WTC11 (cell line): ENCODE measurements around the gene DNAH14. TPM values are rescaled to one million over a fixed set of nuclear protein-coding genes. Genes with fewer than 3 reads are reported as not detected.

Source experiments
- ATAC-seq: fragments of 200-7000 bp; cut with Tn5 transposase; 2 replicates; pipeline ENCODE4 v1.10.0; 2021; ENCODE audit warnings: mild to moderate bottlenecking, moderate library complexity
- CTCF ChIA-PET: fragments of 300-600 bp; sonication (Branson Sonifier 250); formaldehyde crosslinking; loops from one replicate; lab custom pipeline; 2021; ENCODE audit warnings: antibody characterized with exemption; lab: Charles Lee
- POLR2A ChIA-PET: fragments of 350-600 bp; sonication (Branson Sonifier 250); formaldehyde crosslinking; loops from one replicate; lab custom pipeline; 2021; ENCODE audit warnings: antibody characterized with exemption; lab: Charles Lee
- DNase-seq: peaks from one replicate; pipeline ENCODE4 v3.0.0; 2021; ENCODE audit warnings: low spot score
- H3K27ac Mint-ChIP-seq: 2 replicates; pipeline ENCODE4 v1.8.0; 2021; ENCODE audit warnings: mixed read lengths
- H3K27me3 Mint-ChIP-seq: 2 replicates; pipeline ENCODE4 v1.8.0; 2021; ENCODE audit warnings: low read depth, mild to moderate bottlenecking, moderate library complexity, mixed read lengths
- H3K36me3 Mint-ChIP-seq: 2 replicates; pipeline ENCODE4 v1.8.0; 2021; ENCODE audit warnings: mixed read lengths
- H3K4me1 Mint-ChIP-seq: 2 replicates; pipeline ENCODE4 v1.8.0; 2022; ENCODE audit warnings: mixed read lengths
- H3K4me3 Mint-ChIP-seq: 2 replicates; pipeline ENCODE4 v1.8.0; 2021; ENCODE audit warnings: mild to moderate bottlenecking, moderate library complexity, mixed read lengths
- H3K9me3 Mint-ChIP-seq: 2 replicates; pipeline ENCODE4 v1.8.0; 2021; ENCODE audit warnings: mixed read lengths
- ATF2 ChIP-seq: sonication (generic); formaldehyde crosslinking; IDR thresholded peaks from 2 replicates; pipeline ENCODE4 v1.8.1; 2022; ENCODE audit warnings: low read depth, missing genetic modification reagents, borderline replicate concordance
- ATF3 ChIP-seq: sonication (generic); formaldehyde crosslinking; conservative IDR thresholded peaks from 2 replicates; pipeline ENCODE4 v1.8.1; 2022; ENCODE audit warnings: mild to moderate bottlenecking, missing genetic modification reagents
- CREB1 ChIP-seq: sonication (generic); formaldehyde crosslinking; IDR thresholded peaks from 2 replicates; pipeline ENCODE4 v1.8.0; 2023; ENCODE audit warnings: mild to moderate bottlenecking, missing genetic modification reagents
- E2F5 ChIP-seq: sonication (generic); formaldehyde crosslinking; IDR thresholded peaks from 2 replicates; pipeline ENCODE4 v1.8.1; 2022; ENCODE audit warnings: mild to moderate bottlenecking, moderate library complexity, missing genetic modification reagents
- EMX1 ChIP-seq: fragments of 250-450 bp; sonication (Bioruptor Pico); IDR thresholded peaks from 2 replicates; pipeline ENCODE4 v1.8.0; 2021; ENCODE audit warnings: mild to moderate bottlenecking
- ETV6 ChIP-seq: sonication (generic); formaldehyde crosslinking; IDR thresholded peaks from 2 replicates; pipeline ENCODE4 v1.8.1; 2022; ENCODE audit warnings: mild to moderate bottlenecking, missing genetic modification reagents
- FOXK1 ChIP-seq: sonication (generic); formaldehyde crosslinking; IDR thresholded peaks from 2 replicates; pipeline ENCODE4 v1.8.0; 2022; ENCODE audit warnings: mild to moderate bottlenecking, moderate library complexity, missing genetic modification reagents
- FOXP1 ChIP-seq: sonication (generic); formaldehyde crosslinking; IDR thresholded peaks from 2 replicates; pipeline ENCODE4 v1.8.0; 2022; ENCODE audit warnings: missing genetic modification reagents, mild to moderate bottlenecking, moderate library complexity, borderline replicate concordance
- FOXP4 ChIP-seq: sonication (generic); formaldehyde crosslinking; IDR thresholded peaks from 2 replicates; pipeline ENCODE4 v1.8.0; 2022; ENCODE audit warnings: mild to moderate bottlenecking, missing genetic modification reagents
- GABPB1 ChIP-seq: sonication (generic); formaldehyde crosslinking; IDR thresholded peaks from 2 replicates; pipeline ENCODE4 v1.8.1; 2023; ENCODE audit warnings: mild to moderate bottlenecking, missing genetic modification reagents
- GRHL2 ChIP-seq: fragments of 250-450 bp; sonication (Bioruptor Pico); IDR thresholded peaks from 2 replicates; pipeline ENCODE4 v1.8.0; 2022; ENCODE audit warnings: mild to moderate bottlenecking, moderate library complexity; ENCODE audit not compliant: insufficient replicate concordance, severe bottlenecking
- HMGXB4 ChIP-seq: sonication (generic); formaldehyde crosslinking; IDR thresholded peaks from 2 replicates; pipeline ENCODE4 v1.8.1; 2023; ENCODE audit warnings: mild to moderate bottlenecking, moderate library complexity, missing genetic modification reagents
- IRF1 ChIP-seq: sonication (generic); formaldehyde crosslinking; IDR thresholded peaks from 2 replicates; pipeline ENCODE4 v1.8.0; 2023; ENCODE audit warnings: missing genetic modification reagents
- IRF2 ChIP-seq: sonication (generic); formaldehyde crosslinking; IDR thresholded peaks from 2 replicates; pipeline ENCODE4 v1.8.0; 2022; ENCODE audit warnings: low read depth, missing genetic modification reagents, borderline replicate concordance
- MAX ChIP-seq: sonication (generic); formaldehyde crosslinking; IDR thresholded peaks from 2 replicates; pipeline ENCODE4 v1.8.0; 2022; ENCODE audit warnings: mild to moderate bottlenecking, missing genetic modification reagents
- MLX ChIP-seq: sonication (generic); formaldehyde crosslinking; IDR thresholded peaks from 2 replicates; pipeline ENCODE4 v1.8.1; 2023; ENCODE audit warnings: mild to moderate bottlenecking, missing genetic modification reagents, moderate library complexity
- NR2C2 ChIP-seq: sonication (generic); formaldehyde crosslinking; IDR thresholded peaks from 2 replicates; pipeline ENCODE4 v1.8.0; 2022; ENCODE audit warnings: mild to moderate bottlenecking, missing genetic modification reagents
- SMAD3 ChIP-seq: sonication (generic); formaldehyde crosslinking; IDR thresholded peaks from 2 replicates; pipeline ENCODE4 v1.8.0; 2022; ENCODE audit warnings: missing genetic modification reagents, mild to moderate bottlenecking, borderline replicate concordance
- ZBTB43 ChIP-seq: sonication (generic); formaldehyde crosslinking; IDR thresholded peaks from 2 replicates; pipeline ENCODE4 v1.8.1; 2023; ENCODE audit warnings: mild to moderate bottlenecking, missing genetic modification reagents
- ZNF423 ChIP-seq: fragments of 250-450 bp; sonication (Bioruptor Pico); IDR thresholded peaks from 2 replicates; pipeline ENCODE4 v2.1.2; 2022; ENCODE audit warnings: mild to moderate bottlenecking, moderate library complexity
- ZNF425 ChIP-seq: fragments of 250-450 bp; sonication (Bioruptor Pico); conservative IDR thresholded peaks from 2 replicates; pipeline ENCODE4 v1.9.0; 2021; ENCODE audit warnings: mild to moderate bottlenecking
- ZSCAN18 ChIP-seq: fragments of 250-450 bp; sonication (Bioruptor Pico); IDR thresholded peaks from 2 replicates; pipeline ENCODE4 v2.1.2; 2022; ENCODE audit warnings: mild to moderate bottlenecking, moderate library complexity
- total RNA-seq: library from RNA; stranded (reverse); gene quantifications from 3 replicates; pipeline ENCODE4 v1.2.3, GENCODE V29; 2021

The DNAH14 gene
- total RNA-seq, 1 experiment from 2014 or later, result 34.1 TPM

GRCh38 chr1:225260319-225260718 lies 330.8 kb downstream of the DNAH14 start:
- Mint-ChIP-seq H3K4me1 (no peaks in the 10 kb centered on the region), H3K36me3 (no peaks in the 10 kb centered on the region), H3K4me3 (no peak overlapping the region), H3K9me3 (0 out of 2 replicates have a peak, but pooled peaks cover 8% of the 10 kb centered on the region), H3K27ac (no peak overlapping the region), H3K27me3 (peaks cover 4% of the 10 kb centered on the region; the same call in 1 of the 2 replicates)
- TF ChIP-seq GABPB1 (no peak), FOXP4 (no peak), ATF2 (CRISPR knock-in tag) (no peak), ATF3 (CRISPR knock-in tag) (no peak), MAX (CRISPR knock-in tag) (no peak), ZNF423 (no peak), IRF1 (CRISPR knock-in tag) (no peak), IRF2 (CRISPR knock-in tag) (no peak)
- POLR2A ChIA-PET, result no interaction called here
- no peak for ATAC-seq
- CTCF ChIA-PET, result no interaction called here
- no peak for DNase-seq

- Mint-ChIP-seq H3K9me3 (peaks cover 21% of the 10 kb centered on the region), H3K36me3 (peaks cover 13% of the 10 kb centered on the region; the same call in 1 of the 2 replicates), H3K27me3 (peaks cover 4% of the 10 kb centered on the region; the same call in 1 of the 2 replicates), H3K27ac (no peak overlapping the region), H3K4me1 (no peaks in the 10 kb centered on the region), H3K4me3 (no peak overlapping the region)
- ChIA-PET CTCF (no interaction called here), POLR2A (no interaction called here)
- no peak for ATAC-seq
- DNase-seq, result no peak
- TF ChIP-seq GRHL2 (CRISPR knock-in tag) (no peak), ETV6 (CRISPR knock-in tag) (no peak), SMAD3 (CRISPR knock-in tag) (no peak), FOXP1 (CRISPR knock-in tag) (no peak), E2F5 (no peak), GABPB1 (no peak), FOXK1 (CRISPR knock-in tag) (no peak), MLX (CRISPR knock-in tag) (no peak), ZNF425 (CRISPR knock-in tag) (no peak), ZBTB43 (CRISPR knock-in tag) (no peak), HMGXB4 (CRISPR knock-in tag) (no peak), NR2C2 (CRISPR knock-in tag) (no peak), EMX1 (CRISPR knock-in tag) (no peak), ZSCAN18 (CRISPR knock-in tag) (no peak), CREB1 (no peak)
Observed at GRCh38 chr1:225277445-225277844, 348.0 kb downstream of the DNAH14 start.
